ENCODE results near the gene SLC25A13.

DNA sequence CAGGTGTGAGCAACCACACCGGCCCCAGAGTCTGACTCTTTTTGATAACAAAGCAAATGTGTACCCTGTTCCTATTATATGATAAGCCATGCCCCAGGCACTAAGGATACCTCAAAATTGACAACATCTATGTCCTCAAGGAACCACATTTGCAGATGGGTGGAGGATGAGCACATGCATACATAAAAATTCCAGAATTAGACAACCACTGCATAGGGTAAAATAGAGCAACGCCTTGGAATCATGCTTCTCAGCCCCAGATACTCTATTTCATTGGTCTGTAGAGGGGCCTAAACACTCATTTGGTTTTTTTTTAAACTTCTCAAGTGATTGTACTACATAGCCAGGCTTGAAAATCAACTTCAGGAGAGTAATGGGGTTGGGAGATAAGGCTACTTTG, 78.7 kb downstream of the SLC25A13 start:
- TF ChIP-seq, protein P1, sequence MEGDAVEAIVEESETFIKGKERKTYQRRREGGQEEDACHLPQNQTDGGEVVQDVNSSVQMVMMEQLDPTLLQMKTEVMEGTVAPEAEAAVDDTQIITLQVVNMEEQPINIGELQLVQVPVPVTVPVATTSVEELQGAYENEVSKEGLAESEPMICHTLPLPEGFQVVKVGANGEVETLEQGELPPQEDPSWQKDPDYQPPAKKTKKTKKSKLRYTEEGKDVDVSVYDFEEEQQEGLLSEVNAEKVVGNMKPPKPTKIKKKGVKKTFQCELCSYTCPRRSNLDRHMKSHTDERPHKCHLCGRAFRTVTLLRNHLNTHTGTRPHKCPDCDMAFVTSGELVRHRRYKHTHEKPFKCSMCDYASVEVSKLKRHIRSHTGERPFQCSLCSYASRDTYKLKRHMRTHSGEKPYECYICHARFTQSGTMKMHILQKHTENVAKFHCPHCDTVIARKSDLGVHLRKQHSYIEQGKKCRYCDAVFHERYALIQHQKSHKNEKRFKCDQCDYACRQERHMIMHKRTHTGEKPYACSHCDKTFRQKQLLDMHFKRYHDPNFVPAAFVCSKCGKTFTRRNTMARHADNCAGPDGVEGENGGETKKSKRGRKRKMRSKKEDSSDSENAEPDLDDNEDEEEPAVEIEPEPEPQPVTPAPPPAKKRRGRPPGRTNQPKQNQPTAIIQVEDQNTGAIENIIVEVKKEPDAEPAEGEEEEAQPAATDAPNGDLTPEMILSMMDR (conservative IDR thresholded peaks at IDR 0.05 in 1 of 2, IDR thresholded peaks at IDR 0.05 in 1 of 2; ENCODE audit: low read depth in 1 of 2, low read length in 2 of 2) = no peak
- no peak for TF ChIP-seq EZH2 (IDR thresholded peaks at IDR 0.05; ENCODE audit: low read length, missing control alignments)
